GM19438 (cell line): ENCODE data around the gene CHKB.

Experiments
- ATAC-seq: cut with Tn5 transposase; IDR thresholded peaks from one replicate; pipeline ENCODE4 v1.9.1; 2021; ENCODE audit warnings: low read depth; ENCODE audit not compliant: unreplicated experiment

CHKB gene

DNA sequence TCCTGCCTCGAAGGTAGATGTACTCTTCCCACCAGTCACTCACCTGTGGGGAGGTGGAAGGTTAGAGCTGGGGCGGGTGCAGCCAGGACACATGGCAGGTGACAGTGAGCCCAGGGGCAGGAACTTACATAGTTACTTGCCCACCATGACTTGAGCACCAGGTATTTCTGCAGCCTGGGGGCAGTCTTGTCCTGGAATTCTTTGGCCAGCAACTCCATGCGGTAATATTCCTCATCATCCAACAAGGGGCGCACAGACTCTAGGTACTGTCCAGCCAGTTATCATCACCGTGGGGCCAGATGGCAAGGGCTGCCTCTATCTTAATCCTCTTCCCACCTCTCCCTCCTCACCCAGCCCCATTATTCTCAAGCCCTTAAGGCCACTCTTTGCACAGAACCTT lies 6.6 kb downstream of the CHKB start:
- ATAC-seq, result no peak

DNA sequence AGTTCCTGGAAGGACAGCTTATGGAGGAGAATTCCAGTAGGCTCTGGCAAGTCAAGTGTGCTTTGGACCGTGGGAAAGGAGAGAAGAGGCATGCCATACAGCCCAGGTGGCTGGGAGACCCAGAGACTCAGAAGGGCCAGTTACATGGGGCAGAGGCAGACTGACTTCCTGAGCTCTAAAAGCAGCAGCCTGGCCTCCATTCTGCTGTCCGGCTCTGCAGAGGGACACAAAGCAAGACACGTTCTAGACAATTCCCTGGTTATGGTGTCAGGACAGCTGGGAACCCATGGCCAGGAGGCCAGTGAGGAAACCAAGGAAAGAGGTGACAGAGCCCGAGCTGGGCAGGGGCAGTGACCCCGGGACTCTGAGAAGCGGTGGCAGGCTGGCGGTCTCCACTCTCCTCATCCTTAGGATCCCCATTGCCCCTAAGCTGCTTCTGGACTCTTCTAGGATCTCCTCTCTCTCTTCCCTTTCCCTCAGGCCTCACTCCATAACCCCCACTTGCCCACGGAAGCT lies 7.2 kb downstream of the CHKB start:
- no peak for ATAC-seq

DNA sequence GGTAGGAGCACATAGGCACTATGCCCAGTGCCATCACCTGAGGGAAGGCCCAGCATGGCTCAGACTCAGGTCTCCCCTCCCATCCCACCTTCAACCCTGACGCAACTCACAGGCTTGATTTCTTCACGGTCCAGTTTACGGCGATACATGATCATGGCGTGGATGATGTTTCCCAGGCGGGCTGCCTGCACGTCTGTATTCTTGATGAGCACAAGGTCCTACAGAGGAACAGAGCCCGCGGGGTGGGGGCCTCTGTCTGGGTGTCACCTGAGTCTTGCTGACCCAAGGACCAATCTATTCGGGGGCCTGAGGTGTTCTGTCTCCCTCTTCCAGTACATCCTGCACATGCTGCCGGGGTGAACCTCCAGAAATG lies 8.3 kb downstream of the CHKB start:
- ATAC-seq, result no peak

DNA sequence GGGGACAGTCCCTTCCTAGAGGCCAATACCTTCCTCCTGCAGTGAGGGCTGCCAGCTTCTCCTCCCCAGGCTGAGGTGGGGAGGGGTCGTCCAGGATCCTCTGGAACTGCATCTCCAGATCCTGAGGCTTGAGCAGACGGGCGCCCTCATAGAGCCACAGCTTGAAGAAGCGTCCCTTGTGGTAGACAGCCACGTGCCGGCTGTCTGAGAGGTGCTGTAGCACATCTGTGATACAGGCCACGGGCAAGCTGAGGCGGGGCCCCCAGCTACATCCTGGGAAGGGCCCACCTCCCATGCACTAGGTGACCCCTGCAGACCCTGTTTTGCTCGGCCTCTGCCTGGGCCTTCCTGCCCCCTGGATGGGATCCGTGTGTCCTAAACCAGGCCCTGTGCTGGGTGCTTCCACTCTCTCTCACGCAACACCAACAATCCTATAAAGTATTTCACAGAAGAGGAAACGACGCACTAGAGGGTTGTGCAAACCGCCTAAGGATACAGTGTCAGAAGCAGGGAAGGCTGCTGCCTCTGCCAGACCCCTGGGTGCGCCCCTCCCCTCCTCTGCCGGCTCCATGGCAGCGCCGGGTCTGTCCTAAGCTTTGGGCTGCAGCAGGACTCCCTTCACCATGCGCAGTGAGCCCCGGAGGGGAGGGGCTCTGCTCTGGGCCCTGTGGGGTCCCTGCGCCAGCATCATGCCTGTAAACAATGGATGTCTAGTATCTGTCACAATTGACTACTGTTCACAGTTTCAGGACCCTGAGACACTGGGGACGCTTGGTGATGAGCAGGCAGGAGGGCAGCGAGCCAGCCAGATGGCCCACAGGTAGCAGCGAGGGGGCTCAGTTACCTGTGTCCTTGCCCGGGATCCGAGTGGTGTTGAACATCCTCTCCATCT lies 8.9 kb downstream of the CHKB start:
- no peak for ATAC-seq

DNA sequence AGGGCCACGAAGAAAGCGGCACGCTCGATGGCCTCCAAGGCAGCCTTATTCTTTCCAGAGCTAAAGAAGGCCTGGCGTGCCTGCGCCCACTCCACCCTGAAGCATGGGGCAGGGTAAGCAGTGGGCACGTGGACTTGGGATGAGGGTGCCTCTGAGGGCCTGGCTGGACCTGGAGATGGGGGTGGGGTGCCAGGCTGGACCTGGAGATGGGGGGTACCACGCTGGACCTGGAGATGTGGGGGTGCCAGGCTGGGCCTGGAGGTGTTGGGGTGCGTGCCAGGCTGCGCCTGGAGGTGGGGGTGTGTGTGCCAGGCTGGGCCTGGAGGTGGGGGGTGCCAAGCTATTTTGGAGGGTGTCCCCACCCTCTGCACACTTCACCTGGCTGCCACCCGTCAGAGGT lies 9.7 kb downstream of the CHKB start:
- no peak for ATAC-seq

DNA sequence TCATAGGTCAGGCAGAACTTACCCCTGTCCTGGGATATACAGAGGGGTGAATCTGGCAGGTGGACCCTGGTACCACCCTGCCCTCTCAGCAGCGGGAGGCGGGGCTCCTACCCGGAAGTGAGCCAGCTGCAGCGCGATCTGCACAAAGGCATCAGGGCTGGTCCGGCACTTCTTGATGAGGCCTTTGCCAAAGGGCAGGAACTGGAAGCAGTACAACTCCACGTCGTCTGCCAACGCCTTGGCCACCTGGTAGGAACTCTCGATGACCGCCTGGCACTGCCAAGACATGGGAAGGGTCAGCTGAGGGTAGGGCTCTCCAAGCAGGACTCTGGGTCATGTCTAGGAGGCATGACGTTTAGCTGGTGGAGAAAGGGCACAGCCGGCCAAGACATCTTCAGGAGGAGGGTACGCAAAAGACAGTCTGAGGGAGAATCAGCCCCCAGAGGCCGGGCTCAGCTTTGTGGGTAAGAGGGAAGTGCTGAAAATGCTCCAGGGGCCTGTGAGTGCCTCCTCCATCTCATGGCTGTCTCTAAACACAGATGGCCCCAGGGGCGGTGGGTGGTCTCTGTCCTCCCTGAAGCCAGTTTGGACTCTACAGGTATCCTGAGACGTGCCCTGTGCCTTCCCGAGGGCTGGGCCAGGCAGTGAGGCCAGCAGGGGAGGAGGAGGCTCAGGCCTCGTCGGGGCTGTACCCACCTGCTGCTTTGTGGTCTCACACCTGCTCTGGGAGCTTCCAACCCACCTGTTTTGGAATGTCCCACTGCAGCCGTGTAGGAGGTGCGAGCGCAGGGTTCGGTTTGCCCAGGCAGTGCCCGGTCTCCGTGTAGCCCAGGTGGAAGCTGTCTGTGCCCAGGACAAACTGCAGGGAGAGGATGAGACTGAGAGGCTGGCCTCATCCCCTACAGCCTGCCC lies 11.1 kb downstream of the CHKB start:
- no peak for ATAC-seq

DNA sequence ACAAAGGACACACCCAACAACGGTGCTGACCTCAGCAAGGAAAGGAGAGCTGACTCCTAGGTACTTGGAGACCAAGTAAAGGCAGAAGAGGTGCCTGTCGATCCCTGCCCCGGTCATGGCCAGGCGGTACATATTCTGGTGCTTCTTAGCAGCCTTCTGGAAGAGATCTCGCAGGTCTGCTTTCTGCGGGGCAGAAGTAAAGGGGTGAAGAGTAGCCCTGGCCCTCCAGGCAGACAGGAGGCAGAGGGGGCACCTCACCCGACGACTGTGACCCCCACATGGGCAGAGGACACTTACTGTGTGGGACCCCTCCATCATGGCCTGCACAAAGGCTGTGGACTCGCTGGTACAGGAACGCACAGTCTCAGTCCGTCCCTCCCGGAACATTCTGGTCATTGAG lies 11.8 kb downstream of the CHKB start:
- ATAC-seq, result no peak

DNA sequence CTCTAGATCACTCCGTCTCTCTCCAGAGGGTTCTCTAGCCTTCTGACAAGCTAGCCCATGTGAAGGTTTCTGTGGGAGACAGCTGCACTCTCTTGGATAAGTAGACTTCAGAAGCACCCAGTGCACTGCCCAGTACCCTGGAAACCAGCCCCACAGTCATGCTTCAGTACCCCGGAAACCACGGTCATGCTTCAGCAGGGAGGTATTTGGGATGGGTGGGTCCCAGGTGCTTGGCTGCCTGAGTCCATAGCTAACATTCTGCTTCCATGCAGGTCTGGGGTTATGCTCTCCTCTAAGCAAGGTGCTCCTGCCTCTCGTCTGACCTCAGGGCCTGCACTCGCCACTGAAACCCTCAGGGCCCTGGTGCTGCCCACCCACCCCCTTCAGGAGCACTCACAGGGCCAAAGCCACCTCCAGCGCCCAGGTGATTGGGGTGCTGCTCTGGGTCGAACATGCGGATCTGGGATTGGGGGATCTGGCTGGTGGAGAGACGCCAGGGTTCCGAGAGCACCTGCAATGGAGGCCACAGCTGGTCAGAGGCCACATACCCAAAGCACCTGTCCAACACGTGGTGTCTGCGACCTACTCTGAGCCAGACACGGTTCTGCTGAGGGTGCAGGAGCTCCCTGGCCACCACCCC lies 12.6 kb downstream of the CHKB start:
- no peak for ATAC-seq

DNA sequence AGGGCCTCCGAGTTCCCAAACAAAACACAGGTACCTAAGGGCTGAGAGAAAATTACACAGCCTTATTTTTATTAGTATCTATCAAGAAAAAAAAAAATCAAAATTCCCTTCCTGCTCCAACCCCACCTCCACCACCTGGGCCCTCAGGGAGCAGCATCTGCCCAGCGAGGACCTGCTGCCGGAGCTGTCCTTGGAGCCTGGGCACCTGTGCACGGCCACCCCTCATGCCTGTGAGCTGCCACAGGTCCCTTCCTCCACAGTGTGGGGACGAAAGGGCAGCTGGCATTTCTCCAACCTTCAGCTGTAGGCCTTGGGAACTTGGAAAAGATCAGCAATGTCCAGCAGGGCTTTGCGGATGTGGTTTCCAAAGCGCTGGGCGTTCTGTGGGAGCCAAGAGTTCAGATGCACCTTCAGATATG lies 13.6 kb downstream of the CHKB start:
- ATAC-seq, result no peak

DNA sequence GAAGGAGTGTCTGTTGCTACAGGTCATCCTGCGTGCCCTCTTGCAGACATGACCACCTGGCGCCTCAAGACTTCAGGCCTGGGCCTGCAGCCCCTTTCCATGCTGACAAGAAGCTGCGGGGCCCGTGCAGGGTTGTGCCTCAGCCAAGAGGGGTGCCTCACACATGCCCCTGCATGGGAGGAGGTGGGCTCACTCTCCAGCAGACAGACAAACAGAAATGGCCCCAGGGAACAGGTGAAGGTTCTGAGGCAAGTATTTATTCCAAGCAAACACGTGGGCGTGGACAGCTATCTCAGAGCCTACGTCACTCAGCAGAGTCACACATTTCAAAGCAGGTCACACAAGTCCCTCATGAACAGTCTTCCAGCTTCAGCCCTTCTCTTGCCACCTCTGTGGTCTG lies 14.0 kb downstream of the CHKB start:
- no peak for ATAC-seq

DNA sequence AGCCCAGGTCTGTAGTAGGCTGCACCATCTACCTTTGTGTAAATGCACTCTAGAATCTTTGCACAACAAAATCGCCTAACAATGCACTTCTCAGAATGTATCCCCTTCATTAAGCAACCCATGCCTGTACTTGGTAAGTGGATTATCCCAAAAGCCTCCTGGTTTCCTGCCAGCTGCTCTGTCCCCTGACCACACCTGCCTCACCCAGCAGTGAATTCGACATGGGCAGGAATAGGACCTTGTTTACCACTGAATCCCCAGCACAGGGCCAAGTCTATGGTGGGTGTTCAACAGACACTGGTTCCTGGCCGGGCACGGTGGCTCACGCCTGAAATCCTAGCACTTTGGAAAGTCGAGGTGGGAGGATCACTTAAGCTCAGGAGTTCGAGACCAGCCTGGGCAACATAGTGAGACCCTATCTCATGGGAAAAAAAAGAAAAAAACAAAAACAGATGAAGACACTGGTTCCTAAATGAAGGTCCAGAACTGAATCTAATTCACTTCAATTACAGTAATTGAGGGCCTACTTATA lies 14.9 kb downstream of the CHKB start:
- ATAC-seq, result no peak

DNA sequence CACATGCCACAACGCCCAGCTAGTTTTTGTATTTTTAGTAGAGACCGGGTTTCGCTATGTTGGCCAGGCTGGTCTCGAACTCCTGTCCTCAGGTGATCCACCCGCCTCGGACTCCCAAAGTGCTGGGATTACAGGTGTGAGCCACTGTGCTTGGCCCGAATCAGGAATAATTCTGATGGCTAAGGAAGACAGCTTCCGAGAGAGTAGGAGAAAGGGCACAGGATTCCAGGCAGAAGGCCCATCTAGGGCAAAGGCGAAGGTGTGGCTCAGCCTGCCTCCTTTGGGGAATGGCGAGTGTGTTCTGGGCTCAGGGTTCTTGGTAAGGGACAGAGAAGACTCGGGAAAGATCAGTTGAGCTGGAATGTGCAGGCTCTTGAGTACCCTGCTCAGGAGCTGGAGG lies 18.4 kb downstream of the CHKB start:
- ATAC-seq, result no peak

DNA sequence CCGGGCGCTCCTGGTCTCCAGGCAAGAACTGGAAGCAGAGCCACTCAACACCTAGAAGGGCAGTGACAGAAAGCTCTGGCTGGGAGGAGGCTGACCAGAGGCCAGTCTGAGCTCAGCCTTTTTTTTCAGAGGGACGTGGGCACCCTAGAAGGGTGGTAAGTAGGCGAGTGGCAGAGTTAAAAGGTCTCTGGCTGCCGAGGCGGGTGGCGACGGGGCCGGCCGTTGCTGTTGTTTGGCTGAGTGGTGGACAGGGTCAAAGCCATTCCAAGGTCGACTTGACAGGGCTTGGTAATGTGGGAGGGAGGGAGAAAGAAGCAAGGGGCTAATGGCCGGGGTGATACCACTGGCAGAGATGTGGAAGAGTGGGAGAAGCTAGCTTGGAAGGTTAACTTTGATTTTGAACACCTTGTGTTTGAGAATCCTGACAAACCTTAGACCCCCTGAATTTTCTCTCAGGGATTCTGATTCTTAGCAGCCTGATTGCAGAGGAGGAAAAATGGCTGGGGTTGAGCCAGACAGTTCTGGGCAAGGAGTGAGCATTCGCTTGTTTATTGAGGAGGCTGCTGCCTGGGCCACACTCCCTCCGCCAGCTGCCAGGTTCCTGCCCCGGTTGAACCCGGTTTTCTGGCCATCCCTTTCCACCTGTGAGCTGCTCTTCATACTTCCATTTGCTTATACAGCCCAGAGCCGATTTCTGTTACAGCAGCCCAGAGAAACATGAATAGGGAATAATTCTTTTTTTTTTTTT lies 19.1 kb downstream of the CHKB start:
- ATAC-seq, result no peak

DNA sequence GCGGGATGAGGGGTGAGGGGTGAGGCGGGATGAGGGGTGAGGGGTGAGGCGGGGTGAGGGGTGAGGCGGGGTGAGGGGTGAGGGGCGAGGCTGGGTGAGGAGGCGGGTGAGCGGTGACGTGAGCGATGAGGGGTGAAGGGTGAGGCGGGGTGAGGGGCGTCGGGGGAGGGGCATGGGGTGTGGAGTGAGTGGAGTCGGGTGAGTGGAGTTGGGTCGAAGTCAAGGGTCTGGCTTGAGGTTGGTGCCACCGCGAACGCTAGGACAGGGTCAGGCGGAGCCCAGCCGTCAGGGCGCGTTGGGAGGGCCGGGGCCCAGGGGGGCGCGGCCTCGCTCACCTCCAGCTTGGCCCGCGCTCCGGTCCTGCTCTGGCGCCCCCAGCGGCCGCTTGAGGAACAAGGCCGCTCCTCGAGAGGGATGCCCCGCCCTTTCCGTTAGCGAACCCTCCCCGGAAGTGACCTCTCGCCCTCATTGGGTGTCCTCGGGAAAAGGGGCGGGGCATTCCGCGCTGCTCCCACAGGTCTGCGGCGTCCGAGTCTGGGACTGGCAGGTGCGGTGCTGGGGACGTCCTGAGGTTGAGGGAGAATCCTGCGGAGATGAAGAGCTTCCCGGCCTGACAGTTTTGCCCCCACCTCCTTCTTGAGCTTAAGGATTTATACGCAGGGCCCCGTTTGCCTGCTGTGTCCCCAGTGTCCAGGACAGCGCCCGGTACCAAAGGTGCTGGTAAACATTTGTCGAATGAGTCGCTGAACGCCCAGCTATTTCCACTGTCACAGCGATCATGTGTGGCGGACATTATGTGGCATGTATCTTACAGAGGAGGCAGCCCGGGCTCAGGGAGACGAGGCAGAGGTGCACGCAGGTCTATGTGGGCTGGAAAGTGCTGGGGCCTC lies 19.9 kb downstream of the CHKB start, which contains the start of gene SYCE3:
Gene SYCE3 (minus strand): TSS at position 397 of the 890 bp plus-strand sequence. CDS start 6,514 bp downstream, outside the sequence.
- ATAC-seq, result peak; percentile 85

DNA sequence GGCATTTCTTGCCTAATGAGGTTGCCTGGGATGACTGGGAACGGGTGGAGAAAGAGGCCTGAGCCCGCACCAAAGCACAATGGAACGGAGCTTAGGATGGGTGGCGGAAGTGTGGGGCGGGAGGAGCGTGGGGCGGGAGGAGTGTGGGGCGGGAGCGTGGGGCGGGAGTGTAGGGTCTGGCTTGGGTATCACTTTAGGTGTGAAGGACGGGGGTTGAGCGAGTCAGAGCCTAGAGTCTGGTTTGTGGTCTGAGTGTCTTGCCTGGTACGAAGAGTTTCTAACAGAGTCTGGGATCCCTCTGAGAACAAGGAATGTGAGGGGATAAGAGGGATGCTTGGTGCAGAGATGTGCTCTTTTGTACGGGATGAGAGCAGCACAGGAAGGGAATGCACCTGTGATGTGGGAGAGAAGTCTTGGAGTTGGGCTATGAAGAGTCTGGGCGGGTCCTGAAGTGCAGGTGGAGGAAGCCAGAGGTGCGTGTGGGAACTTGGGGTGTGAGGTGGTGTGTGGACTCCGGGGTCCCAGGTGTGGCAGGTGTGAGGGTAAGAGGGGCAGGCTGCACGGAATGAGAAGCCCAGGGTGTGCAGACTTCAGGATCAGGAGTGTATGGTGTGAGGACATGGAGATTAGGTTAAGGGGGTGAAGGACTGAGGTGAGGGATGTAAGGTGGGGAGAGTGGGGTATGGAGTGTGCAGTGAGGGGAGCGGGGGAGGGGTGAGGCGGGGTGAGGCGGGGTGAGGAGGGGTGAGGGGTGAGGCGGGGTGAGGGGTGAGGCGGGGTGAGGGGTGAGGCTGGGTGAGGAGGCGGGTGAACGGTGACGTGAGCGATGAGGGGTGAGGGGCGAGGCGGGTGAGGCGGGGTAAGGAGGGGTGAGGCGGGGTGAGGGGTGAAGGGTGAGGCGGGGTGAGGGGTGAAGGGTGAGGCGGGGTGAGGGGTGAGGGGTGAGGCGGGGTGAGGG lies 21.0 kb downstream of the CHKB start:
- ATAC-seq, result no peak

DNA sequence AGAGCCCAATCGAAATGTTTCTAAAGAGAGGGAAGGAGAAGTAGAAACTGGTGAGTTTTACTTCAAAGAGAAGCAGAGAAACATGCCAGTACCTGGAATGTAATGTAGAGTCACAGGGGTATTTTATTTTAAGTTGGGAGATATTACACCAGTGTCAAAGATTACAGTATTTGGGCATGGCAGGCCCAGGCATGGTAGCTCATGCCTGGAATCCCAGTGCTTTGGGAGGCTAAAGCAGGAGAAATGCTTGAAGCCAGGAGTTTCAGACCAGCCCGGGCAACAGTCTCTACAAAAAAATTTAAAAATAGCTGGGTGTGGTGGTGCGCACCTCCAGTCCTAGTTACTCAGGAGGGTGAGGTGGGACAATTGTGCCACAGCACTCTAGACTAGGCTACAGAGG lies 22.6 kb downstream of the CHKB start:
- no peak for ATAC-seq

DNA sequence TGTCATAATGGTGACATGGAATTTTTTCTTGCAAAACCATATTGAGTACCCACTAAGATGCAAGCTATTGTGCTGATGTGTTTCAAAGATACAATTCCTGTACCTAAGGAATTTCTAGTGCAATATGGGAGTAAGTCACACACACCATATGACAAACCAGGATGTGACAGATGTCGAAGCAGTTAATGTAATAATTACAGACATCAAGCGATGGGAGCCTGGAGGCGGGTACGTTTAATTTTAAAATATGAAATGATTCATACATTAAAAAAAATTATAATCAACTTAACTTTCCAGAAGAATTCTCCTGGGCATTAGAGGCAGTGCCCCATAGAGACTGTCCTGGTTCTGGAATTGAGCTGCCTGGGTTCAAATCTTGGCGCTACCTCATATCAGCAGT lies 25.9 kb downstream of the CHKB start:
- ATAC-seq, result no peak

DNA sequence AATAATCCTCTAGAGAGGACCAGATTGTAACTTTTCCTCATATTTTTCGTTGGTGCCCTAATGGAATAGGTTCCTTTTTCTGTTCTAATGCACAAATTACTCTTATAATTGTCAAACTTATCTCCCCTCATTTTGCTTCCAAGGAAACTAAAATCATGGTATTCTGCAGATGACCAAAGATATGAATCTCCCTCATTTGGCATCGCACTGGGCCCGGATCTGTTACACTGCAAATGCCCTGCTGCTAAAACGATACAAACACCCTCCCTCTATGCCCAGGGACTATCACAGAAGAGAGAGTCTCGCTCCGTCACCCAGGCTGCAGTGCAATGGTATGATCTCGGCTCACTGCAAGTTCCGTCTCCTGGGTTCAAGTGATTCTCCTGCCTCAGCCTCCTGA lies 29.3 kb downstream of the CHKB start:
- ATAC-seq, result no peak
